Kidney epithelial cell (primary cell): ENCODE measurements around the gene PTPRT. TPM values are rescaled to one million over a fixed set of nuclear protein-coding genes. Genes with fewer than 3 reads are reported as not detected.

Experiments used
- DNase-seq: peaks from one replicate; pipeline ENCODE4 v3.0.0-alpha.2; 2010; ENCODE audit warnings: low read depth
- H3K27me3 ChIP-seq: 2 replicates; pipeline ENCODE4 v1.6.0; 2011; ENCODE audit warnings: low read length; ENCODE audit not compliant: control insufficient read depth, insufficient read depth
- H3K36me3 ChIP-seq: 2 replicates; pipeline ENCODE4 v1.5.1; 2011; ENCODE audit warnings: low read length; ENCODE audit not compliant: control insufficient read depth, insufficient read depth
- H3K4me3 ChIP-seq: 2 replicates; pipeline ENCODE4 v1.5.1; 2011; ENCODE audit warnings: low read depth, mild to moderate bottlenecking, control low read depth, low read length
- total RNA-seq: library from RNA; depleted of rRNA; stranded (reverse); fragments of >200 nt; gene quantifications from 2 replicates; pipeline ENCODE4 v1.2.3, GENCODE V29; 2015
- TF ChIP-seq, protein P1 (sequence below): IDR thresholded peaks from 2 replicates; pipeline ENCODE4 v1.5.1; 2011; ENCODE audit warnings: mild to moderate bottlenecking, moderate library complexity, low read length, control low read depth, inconsistent platforms; ENCODE audit not compliant: insufficient read depth, poor library complexity, severe bottlenecking

Gene PTPRT
- total RNA-seq, 1 donor from 2014 or later = 0.25 TPM

DNA sequence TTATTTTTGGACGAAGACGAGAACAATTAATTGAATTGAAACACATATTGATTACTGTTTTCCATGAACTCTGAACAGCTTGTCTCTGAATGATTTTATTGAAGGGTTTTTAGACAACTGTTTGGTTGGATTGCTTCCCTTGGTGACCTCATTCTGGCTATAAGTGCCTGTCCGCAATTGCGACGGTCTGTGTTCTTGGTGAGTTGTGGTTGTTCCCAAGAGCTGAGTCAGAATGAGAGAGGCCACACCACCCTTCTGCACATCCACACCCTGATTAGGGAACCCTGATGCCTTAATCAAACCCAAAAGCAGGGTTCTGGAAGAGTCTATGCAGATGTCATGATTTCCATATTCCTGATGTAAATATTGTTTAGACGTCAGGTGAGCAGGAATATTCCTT, 747.0 kb downstream of the PTPRT start:
- TF ChIP-seq, protein P1, sequence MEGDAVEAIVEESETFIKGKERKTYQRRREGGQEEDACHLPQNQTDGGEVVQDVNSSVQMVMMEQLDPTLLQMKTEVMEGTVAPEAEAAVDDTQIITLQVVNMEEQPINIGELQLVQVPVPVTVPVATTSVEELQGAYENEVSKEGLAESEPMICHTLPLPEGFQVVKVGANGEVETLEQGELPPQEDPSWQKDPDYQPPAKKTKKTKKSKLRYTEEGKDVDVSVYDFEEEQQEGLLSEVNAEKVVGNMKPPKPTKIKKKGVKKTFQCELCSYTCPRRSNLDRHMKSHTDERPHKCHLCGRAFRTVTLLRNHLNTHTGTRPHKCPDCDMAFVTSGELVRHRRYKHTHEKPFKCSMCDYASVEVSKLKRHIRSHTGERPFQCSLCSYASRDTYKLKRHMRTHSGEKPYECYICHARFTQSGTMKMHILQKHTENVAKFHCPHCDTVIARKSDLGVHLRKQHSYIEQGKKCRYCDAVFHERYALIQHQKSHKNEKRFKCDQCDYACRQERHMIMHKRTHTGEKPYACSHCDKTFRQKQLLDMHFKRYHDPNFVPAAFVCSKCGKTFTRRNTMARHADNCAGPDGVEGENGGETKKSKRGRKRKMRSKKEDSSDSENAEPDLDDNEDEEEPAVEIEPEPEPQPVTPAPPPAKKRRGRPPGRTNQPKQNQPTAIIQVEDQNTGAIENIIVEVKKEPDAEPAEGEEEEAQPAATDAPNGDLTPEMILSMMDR = no peak
- no peak overlapping the region for H3K4me3 ChIP-seq
- H3K27me3 ChIP-seq = no peaks in the 10 kb centered on the region
- no peak for DNase-seq
- H3K36me3 ChIP-seq = no peaks in the 10 kb centered on the region

DNA sequence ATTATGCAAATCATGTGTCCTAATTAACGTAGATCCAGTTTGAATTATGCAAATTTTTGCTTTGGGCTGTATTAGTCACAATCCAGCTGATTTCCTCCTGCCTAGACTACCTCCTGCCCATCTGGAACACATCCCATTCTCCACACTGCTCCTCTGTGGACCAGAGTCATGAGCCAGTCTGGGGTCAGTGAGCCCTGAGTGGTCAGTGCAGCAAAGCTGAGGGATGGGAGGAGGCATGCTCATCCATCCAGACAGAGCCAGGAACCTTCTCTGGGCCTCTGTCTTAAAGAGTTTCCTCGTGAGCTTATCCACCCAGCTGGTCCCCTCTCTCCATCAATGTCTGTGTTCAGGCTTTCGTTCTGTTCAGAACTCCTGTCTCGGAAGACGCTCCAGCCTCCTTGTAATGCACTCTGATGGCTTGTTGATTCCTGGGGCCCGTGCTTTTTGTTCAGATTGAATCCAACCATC, 747.8 kb downstream of the PTPRT start:
- TF ChIP-seq, protein P1 = no peak
- Histone ChIP-seq H3K4me3 (no peak overlapping the region), H3K27me3 (no peaks in the 10 kb centered on the region), H3K36me3 (no peaks in the 10 kb centered on the region)
- DNase-seq = no peak

- TF ChIP-seq, protein P1 = no peak
- H3K4me3 ChIP-seq = no peak overlapping the region
- H3K36me3 ChIP-seq = no peaks in the 10 kb centered on the region
- no peak for DNase-seq
- H3K27me3 ChIP-seq = no peaks in the 10 kb centered on the region
Observed at GRCh38 chr20:42441196-42441863, 748.4 kb downstream of the PTPRT start.

- H3K27me3 ChIP-seq = no peaks in the 10 kb centered on the region
Observed at GRCh38 chr20:42435230-42435629, 754.5 kb downstream of the PTPRT start.

DNA sequence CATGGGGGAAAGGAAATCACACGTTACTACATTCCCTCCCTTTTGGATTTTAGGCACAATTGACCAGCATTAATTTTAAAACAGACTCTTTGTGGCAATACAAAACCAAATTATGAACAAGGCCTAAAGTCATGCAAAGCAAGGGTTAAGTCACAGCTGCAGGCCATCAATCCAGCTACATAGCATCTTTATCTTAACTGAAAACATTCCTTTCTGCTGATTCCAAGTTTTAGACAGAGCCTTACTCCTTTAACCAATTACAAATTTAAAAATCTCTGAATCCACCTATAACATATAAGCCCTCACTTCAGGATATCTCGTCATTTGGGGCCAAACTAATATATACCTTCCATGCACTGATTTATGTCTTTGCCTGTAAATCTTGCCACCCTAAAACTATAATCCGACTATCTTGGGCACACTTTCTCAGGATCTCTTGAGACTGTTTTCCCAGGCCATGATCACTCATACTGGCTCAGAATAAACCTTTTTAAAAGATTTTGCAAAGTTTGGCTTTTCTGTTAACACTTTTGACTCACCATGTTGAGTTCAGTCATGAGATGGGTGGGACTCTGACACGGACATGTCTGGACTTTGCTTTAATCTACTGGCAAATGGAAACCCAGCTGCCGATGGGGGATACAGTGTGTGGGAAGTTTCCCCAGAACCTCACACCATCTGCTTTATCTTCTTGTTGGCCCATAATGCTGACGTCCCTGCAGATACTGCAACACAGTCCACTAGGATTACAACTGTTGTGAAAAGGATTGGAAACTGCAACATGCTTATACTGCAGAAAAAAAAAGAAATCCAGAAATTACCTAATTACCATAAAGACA, 757.0 kb downstream of the PTPRT start:
- Histone ChIP-seq H3K27me3 (no peaks in the 10 kb centered on the region), H3K36me3 (no peaks in the 10 kb centered on the region), H3K4me3 (no peak overlapping the region)
- TF ChIP-seq, protein P1 = no peak
- DNase-seq = no peak

More at GRCh38 chr20:42435230-42435629, 754.5 kb downstream of the PTPRT start:
- TF ChIP-seq, protein P1 = no peak
- H3K4me3 ChIP-seq = no peak overlapping the region
- no peak for DNase-seq
- no peaks in the 10 kb centered on the region for H3K36me3 ChIP-seq

DNA sequence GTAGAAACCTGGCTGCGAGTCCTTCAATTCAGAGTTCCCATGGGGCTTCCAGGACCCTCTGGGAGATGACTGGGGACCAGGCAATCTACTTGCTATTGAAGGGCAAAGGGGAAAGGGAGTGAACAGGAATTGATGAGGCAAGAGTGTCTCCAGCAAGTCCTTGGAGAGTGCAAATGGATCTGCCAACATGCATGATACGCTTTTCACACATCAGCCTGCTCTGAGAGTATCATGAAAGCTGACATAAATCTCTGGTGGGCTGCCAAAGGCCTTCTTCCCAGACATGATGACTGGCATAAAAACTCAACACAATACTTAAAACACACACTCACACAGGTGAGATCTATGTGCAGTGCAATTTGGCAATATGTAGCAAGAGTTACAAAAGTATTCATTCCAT, 759.1 kb downstream of the PTPRT start:
- H3K36me3 ChIP-seq = no peaks in the 10 kb centered on the region
- TF ChIP-seq, protein P1 = no peak
- DNase-seq = no peak

More for the DNA sequence above, 759.1 kb downstream of the PTPRT start:
- no peak overlapping the region for H3K4me3 ChIP-seq
- H3K27me3 ChIP-seq = no peaks in the 10 kb centered on the region
